Erythroblast (primary cell): ENCODE results near the gene AGAP1.

ENCODE experiments used
- GATA1 ChIP-seq: IDR thresholded peaks from 2 replicates; pipeline ENCODE4 v1.6.1; 2011; ENCODE audit warnings: low read depth, mild to moderate bottlenecking, control low read depth, low read length, moderate library complexity
- POLR2A ChIP-seq: IDR thresholded peaks from 2 replicates; pipeline ENCODE4 v1.6.1; 2011; ENCODE audit warnings: mild to moderate bottlenecking, low read length

GRCh38 chr2:235976956-235977355 is 483.1 kb downstream of the AGAP1 start:
- TF ChIP-seq POLR2A (no peak), GATA1 (no peak)
